ENCODE results near the gene BCAM. TPM values are rescaled to one million over a fixed set of nuclear protein-coding genes. Genes with fewer than 3 reads are reported as not detected.

BCAM gene
- polyA plus RNA-seq, 1 donor from 2014 or later, result 0.54 TPM

DNA sequence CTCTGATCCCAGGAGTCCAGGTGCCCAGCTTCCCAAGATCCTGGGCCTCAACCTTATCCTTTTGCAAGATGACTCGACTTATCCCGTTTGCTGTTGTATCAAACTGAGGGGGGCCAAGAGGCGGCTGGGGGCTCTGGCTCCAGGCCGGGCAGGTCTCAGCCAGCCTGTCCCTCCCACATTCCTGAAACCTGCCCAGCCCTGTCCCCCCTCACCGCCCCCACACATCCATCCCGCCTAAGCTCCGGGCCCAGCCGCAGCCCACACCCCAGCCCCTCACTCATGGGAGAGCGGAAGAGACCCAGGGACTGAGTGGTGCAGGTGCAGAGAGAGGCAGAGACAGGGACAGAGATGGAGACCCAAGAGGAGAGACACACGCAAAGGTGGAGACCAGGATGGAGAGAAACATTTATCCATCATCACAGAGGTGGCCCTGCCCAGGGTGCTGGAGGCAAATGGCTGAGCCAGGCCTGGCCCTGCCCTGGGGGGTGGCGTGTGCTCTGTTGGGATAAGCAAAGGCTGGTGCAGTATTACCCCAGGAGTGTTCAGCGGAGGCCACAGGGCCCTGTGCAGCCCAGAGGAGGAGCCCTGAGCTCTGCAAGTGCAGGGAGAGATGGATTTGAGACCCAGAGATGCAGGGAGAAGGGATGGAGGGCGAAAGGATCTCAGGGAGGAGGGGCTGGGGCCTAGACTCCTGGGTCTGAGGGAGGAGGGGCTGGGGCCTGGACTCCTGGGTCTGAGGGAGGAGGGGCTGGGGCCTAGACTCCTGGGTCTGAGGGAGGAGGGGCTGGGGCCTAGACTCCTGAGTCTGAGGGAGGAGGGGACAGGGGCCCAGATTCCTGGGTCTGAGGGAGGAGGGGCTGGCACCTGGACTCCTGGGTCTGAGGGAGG lies 1.6 kb downstream of the BCAM start:
- H3K9me2 ChIP-seq (ENCODE audit: insufficient read depth, low read length), result no peaks in the 10 kb centered on the region
- H3F3A ChIP-seq (ENCODE audit: insufficient read depth, low read length, poor library complexity, severe bottlenecking), result no peaks in the 10 kb centered on the region
- H3K9ac ChIP-seq (ENCODE audit: low read length), result no peak overlapping the region
- no peaks in the 10 kb centered on the region for H3K36me3 ChIP-seq (ENCODE audit: insufficient read depth, low read length)
- no peaks in the 10 kb centered on the region for H3K79me2 ChIP-seq (replicated peaks; ENCODE audit: insufficient read depth, low read length)
- H2AFZ ChIP-seq (ENCODE audit: low read depth, low read length), result no peak overlapping the region
- TF ChIP-seq POLR2AphosphoS5 (IDR thresholded peaks at IDR 0.05) (no peak), TAF1 (IDR thresholded peaks at IDR 0.05; ENCODE audit: low read depth) (no peak), RAD21 (conservative IDR thresholded peaks at IDR 0.05) (no peak), EZH2 (IDR thresholded peaks at IDR 0.05; ENCODE audit: borderline replicate concordance, insufficient read depth, low read length, poor library complexity, severe bottlenecking) (no peak)
- TF ChIP-seq, protein P1, sequence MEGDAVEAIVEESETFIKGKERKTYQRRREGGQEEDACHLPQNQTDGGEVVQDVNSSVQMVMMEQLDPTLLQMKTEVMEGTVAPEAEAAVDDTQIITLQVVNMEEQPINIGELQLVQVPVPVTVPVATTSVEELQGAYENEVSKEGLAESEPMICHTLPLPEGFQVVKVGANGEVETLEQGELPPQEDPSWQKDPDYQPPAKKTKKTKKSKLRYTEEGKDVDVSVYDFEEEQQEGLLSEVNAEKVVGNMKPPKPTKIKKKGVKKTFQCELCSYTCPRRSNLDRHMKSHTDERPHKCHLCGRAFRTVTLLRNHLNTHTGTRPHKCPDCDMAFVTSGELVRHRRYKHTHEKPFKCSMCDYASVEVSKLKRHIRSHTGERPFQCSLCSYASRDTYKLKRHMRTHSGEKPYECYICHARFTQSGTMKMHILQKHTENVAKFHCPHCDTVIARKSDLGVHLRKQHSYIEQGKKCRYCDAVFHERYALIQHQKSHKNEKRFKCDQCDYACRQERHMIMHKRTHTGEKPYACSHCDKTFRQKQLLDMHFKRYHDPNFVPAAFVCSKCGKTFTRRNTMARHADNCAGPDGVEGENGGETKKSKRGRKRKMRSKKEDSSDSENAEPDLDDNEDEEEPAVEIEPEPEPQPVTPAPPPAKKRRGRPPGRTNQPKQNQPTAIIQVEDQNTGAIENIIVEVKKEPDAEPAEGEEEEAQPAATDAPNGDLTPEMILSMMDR (IDR thresholded peaks at IDR 0.05; ENCODE audit: poor library complexity, severe bottlenecking), result no peak
- H3K4me2 ChIP-seq (ENCODE audit: low read length), result no peak overlapping the region
- no peak overlapping the region for H3K27ac ChIP-seq (ENCODE audit: low read length)
- H3K4me3 ChIP-seq (ENCODE audit: low read length), result no peak overlapping the region
- no peaks in the 10 kb centered on the region for H4K20me1 ChIP-seq (ENCODE audit: insufficient read depth)
- H3K9me3 ChIP-seq (ENCODE audit: low read length), result no peaks in the 10 kb centered on the region
- H3K27me3 ChIP-seq (ENCODE audit: insufficient read depth, low read depth, low read length), result peaks cover 7% of the 10 kb centered on the region

DNA sequence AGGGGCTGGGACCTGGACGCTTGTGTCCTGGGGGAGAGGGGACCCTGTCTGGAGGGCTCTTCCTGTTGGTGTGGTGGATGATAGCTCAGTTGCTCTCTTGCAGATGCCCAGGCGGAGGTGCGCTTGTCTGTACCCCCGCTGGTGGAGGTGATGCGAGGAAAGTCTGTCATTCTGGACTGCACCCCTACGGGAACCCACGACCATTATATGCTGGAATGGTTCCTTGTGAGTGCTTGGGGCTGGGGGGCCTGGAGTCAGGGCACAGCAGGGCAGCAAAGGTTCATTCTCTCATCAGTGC lies 2.2 kb downstream of the BCAM start:
- no peak overlapping the region for H3K4me3 ChIP-seq (ENCODE audit: low read length)
- H3K4me2 ChIP-seq (ENCODE audit: low read length), result no peak overlapping the region
- H3K9me3 ChIP-seq (ENCODE audit: low read length), result no peaks in the 10 kb centered on the region
- H3K36me3 ChIP-seq (ENCODE audit: insufficient read depth, low read length), result no peaks in the 10 kb centered on the region
- H3K27ac ChIP-seq (ENCODE audit: low read length), result no peak overlapping the region
- H3K9ac ChIP-seq (ENCODE audit: low read length), result no peak overlapping the region
- no peaks in the 10 kb centered on the region for H4K20me1 ChIP-seq (ENCODE audit: insufficient read depth)
- H3K9me2 ChIP-seq (ENCODE audit: insufficient read depth, low read length), result no peaks in the 10 kb centered on the region
- H2AFZ ChIP-seq (ENCODE audit: low read depth, low read length), result no peak overlapping the region
- H3F3A ChIP-seq (ENCODE audit: insufficient read depth, low read length, poor library complexity, severe bottlenecking), result no peaks in the 10 kb centered on the region
- no peaks in the 10 kb centered on the region for H3K79me2 ChIP-seq (replicated peaks; ENCODE audit: insufficient read depth, low read length)
- TF ChIP-seq, protein P1 (IDR thresholded peaks at IDR 0.05; ENCODE audit: poor library complexity, severe bottlenecking), result no peak
- peaks cover 7% of the 10 kb centered on the region for H3K27me3 ChIP-seq (ENCODE audit: insufficient read depth, low read depth, low read length)

GRCh38 chr19:44812142-44812718 lies 3.3 kb downstream of the BCAM start:
- Histone ChIP-seq H2AFZ (ENCODE audit: low read depth, low read length) (no peak overlapping the region), H3K36me3 (ENCODE audit: insufficient read depth, low read length) (no peaks in the 10 kb centered on the region), H3K9me3 (ENCODE audit: low read length) (no peaks in the 10 kb centered on the region), H3F3A (ENCODE audit: insufficient read depth, low read length, poor library complexity, severe bottlenecking) (no peaks in the 10 kb centered on the region), H3K9ac (ENCODE audit: low read length) (no peak overlapping the region), H3K9me2 (ENCODE audit: insufficient read depth, low read length) (no peaks in the 10 kb centered on the region), H3K4me3 (ENCODE audit: low read length) (no peak overlapping the region), H3K4me2 (ENCODE audit: low read length) (no peak overlapping the region), H4K20me1 (ENCODE audit: insufficient read depth) (no peaks in the 10 kb centered on the region), H3K79me2 (replicated peaks; ENCODE audit: insufficient read depth, low read length) (no peaks in the 10 kb centered on the region), H3K27ac (ENCODE audit: low read length) (no peak overlapping the region), H3K27me3 (ENCODE audit: insufficient read depth, low read depth, low read length) (peaks cover 7% of the 10 kb centered on the region)
- TF ChIP-seq RAD21 (conservative IDR thresholded peaks at IDR 0.05) (no peak), MXI1 (conservative IDR thresholded peaks at IDR 0.05; ENCODE audit: poor library complexity, severe bottlenecking) (no peak), SMC3 (conservative IDR thresholded peaks at IDR 0.05; ENCODE audit: poor library complexity) (no peak), EP300 (conservative IDR thresholded peaks at IDR 0.05; ENCODE audit: poor library complexity, severe bottlenecking) (no peak), TAF1 (IDR thresholded peaks at IDR 0.05; ENCODE audit: low read depth) (no peak), EZH2 (IDR thresholded peaks at IDR 0.05; ENCODE audit: borderline replicate concordance, insufficient read depth, low read length, poor library complexity, severe bottlenecking) (no peak), POLR2AphosphoS5 (IDR thresholded peaks at IDR 0.05) (no peak), REST (IDR thresholded peaks at IDR 0.05; ENCODE audit: borderline replicate concordance) (no peak)
- TF ChIP-seq, protein P1 (IDR thresholded peaks at IDR 0.05; ENCODE audit: poor library complexity, severe bottlenecking), result no peak

Measured in neural cell (in vitro differentiated cells).